Measurements from ENCODE around the gene ASPA. TPM values are rescaled to one million over a fixed set of nuclear protein-coding genes. Genes with fewer than 3 reads are reported as not detected.

ASPA gene
- total RNA-seq, 2 donors from 2014 or later = 1.4 to 2.6 TPM

DNA sequence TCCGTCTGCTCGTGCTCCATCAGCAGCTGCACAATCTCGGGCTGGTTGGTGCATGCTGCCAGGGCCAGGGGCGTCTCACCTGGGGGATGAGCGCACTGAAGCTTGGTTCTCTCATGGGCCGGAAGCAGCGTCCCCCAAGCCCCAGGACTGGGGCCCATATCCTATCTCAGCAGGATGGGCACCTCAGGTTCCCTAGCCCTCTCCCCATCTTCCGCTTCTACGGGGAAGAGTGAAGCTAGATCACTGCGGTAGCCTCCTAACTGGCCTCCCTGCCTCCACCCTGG, 57.0 kb downstream of the ASPA start:
- no peak overlapping the region for H3K27ac ChIP-seq
- TF ChIP-seq, protein P1, sequence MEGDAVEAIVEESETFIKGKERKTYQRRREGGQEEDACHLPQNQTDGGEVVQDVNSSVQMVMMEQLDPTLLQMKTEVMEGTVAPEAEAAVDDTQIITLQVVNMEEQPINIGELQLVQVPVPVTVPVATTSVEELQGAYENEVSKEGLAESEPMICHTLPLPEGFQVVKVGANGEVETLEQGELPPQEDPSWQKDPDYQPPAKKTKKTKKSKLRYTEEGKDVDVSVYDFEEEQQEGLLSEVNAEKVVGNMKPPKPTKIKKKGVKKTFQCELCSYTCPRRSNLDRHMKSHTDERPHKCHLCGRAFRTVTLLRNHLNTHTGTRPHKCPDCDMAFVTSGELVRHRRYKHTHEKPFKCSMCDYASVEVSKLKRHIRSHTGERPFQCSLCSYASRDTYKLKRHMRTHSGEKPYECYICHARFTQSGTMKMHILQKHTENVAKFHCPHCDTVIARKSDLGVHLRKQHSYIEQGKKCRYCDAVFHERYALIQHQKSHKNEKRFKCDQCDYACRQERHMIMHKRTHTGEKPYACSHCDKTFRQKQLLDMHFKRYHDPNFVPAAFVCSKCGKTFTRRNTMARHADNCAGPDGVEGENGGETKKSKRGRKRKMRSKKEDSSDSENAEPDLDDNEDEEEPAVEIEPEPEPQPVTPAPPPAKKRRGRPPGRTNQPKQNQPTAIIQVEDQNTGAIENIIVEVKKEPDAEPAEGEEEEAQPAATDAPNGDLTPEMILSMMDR (IDR thresholded peaks at IDR 0.05) = no peak
- no peak for DNase-seq (ENCODE audit: low spot score)

DNA sequence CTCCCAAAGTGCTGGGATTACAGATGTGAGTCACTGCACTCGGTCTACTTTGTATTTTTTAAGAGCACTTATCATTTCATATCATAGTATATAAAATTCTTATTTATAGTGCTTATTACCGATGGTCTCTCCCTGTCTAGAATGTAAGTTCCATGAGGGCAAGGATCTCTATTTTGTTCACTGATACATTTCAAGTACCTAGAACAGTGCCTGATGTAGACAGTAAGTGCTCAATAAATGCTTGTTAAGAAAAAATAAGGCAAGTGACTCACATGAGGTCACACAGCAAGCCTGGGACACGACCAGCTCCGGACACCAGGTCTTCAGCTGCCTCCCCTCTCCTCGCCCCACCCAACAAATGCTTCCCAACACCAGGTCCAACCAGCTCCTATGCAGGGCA, 58.0 kb downstream of the ASPA start:
- Histone ChIP-seq H3K36me3 (no peaks in the 10 kb centered on the region), H3K4me1 (ENCODE audit: control insufficient read depth in 1 of 2, low read depth in 2 of 2) (peaks cover 2 to 9% of the 10 kb centered on the region in 2 donors), H3K9me3 (no peaks in the 10 kb centered on the region), H3K27ac (no peak overlapping the region), H3K4me3 (no peak overlapping the region), H3K27me3 (replicated peaks; ENCODE audit: insufficient read depth) (no peaks in the 10 kb centered on the region)
- no peak for DNase-seq (ENCODE audit: low spot score)
- TF ChIP-seq, protein P1 (IDR thresholded peaks at IDR 0.05) = no peak
- no peak for ATAC-seq (ENCODE audit: insufficient number of reproducible peaks, low FRiP score, low read depth)

More for the DNA sequence above, 57.0 kb downstream of the ASPA start:
- no peaks in the 10 kb centered on the region for H3K9me3 ChIP-seq
- ATAC-seq (ENCODE audit: insufficient number of reproducible peaks, low FRiP score, low read depth) = no peak
- H3K27me3 ChIP-seq (replicated peaks; ENCODE audit: insufficient read depth) = no peaks in the 10 kb centered on the region
- H3K4me1 ChIP-seq (ENCODE audit: control insufficient read depth in 1 of 2, low read depth in 2 of 2) = peaks cover 2 to 9% of the 10 kb centered on the region in 2 donors
- no peak overlapping the region for H3K4me3 ChIP-seq
- no peaks in the 10 kb centered on the region for H3K36me3 ChIP-seq

DNA sequence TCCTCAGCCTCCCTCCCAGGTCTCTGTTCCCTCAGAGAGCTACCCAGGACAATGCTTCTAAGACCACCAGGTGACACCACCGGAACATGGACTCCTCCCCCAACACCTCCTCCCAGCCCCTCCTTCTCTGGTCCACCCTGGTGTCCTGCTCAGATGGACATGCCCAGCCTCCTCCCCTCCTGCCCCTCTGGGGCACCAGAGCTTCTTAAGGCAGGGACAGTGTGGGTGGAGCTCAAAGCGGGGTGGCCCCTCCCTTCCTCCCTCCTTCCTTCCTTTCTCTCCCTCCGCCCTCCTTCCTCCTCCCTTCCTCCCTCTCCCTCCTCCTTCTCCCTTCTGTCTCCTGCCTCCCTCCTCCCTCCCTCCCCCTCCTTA, 59.1 kb downstream of the ASPA start:
- Histone ChIP-seq H3K27me3 (replicated peaks; ENCODE audit: insufficient read depth) (no peaks in the 10 kb centered on the region), H3K27ac (no peak overlapping the region), H3K4me3 (no peak overlapping the region), H3K4me1 (ENCODE audit: control insufficient read depth in 1 of 2, low read depth in 2 of 2) (peaks cover 2 to 9% of the 10 kb centered on the region in 2 donors), H3K9me3 (no peaks in the 10 kb centered on the region), H3K36me3 (no peaks in the 10 kb centered on the region)
- ATAC-seq (ENCODE audit: insufficient number of reproducible peaks, low FRiP score, low read depth) (no peak), DNase-seq (ENCODE audit: low spot score) (no peak)
- TF ChIP-seq, protein P1 (IDR thresholded peaks at IDR 0.05) = no peak

DNA sequence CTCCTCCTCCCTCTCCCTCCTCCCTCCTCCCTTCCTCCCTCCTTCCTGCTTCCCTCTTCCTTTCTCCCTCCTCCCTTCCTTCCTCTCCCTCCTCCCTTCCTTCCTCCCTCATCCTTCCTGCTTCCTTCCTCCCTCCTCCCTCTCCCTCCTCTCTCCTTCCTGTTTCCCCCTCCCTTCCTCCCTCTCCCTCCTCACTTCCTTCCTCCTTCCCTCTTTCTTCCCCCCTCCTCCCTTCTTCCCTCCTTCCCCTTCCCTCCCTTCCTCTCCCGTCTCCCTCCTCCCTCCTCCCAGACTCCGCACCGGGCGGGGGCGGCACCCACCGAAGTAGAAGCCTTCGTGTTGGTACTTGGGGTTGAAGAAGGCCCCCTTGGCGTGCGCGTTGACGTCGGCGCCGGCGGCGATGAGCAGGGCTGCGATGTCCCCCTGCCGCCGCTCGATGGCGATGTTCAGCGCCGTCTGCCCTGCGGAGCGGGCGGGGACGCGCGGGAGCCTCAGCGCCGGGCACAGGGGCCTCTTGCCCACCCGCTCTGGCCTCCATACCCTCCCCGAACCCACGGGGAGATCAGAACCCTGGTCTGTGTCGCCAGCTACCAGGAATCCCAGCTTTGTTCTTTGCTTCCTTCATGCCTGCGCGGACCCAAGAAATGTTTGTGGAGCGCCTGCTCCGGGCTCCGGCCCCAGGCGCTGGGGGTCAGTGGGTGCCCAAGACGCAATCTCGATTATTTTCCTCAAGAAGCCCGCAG, 59.6 kb downstream of the ASPA start:
- Histone ChIP-seq H3K4me1 (ENCODE audit: control insufficient read depth in 1 of 2, low read depth in 2 of 2) (peaks cover 2 to 4% of the 10 kb centered on the region in 2 donors), H3K36me3 (no peaks in the 10 kb centered on the region), H3K4me3 (peak overlapping the region; percentile 52), H3K27me3 (replicated peaks; ENCODE audit: insufficient read depth) (no peaks in the 10 kb centered on the region), H3K27ac (no peak overlapping the region), H3K9me3 (no peaks in the 10 kb centered on the region)
- DNase-seq (ENCODE audit: low spot score) = no peak
- ATAC-seq (ENCODE audit: insufficient number of reproducible peaks, low FRiP score, low read depth) = no peak
- TF ChIP-seq, protein P1 (IDR thresholded peaks at IDR 0.05) = peak; percentile 45

DNA sequence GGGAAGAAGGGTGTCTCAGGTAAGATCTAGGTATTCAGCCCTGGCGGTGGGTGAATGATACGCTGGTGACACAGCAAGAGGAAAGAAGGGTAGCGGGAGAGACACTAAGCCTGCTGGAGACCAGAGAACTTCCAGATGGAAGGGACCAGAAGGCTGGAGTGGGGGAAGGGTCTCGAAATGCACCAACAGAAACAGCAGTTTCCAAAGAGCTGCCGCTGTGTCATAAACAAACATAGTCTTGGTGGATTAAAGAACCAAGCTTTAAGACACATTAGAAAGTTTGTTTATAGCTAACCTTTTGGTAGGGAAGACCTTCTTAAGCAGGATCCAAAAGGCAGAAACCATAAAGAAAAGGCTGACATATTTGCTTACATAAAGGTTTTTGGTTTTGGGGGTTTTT, 60.9 kb downstream of the ASPA start:
- Histone ChIP-seq H3K4me3 (no peak overlapping the region), H3K4me1 (ENCODE audit: control insufficient read depth in 1 of 2, low read depth in 2 of 2) (peaks cover 0 to 2% of the 10 kb centered on the region in 2 donors), H3K36me3 (no peaks in the 10 kb centered on the region), H3K27ac (no peak overlapping the region), H3K9me3 (no peaks in the 10 kb centered on the region), H3K27me3 (replicated peaks; ENCODE audit: insufficient read depth) (no peaks in the 10 kb centered on the region)
- no peak for DNase-seq (ENCODE audit: low spot score)
- TF ChIP-seq, protein P1 (IDR thresholded peaks at IDR 0.05) = no peak
- ATAC-seq (ENCODE audit: insufficient number of reproducible peaks, low FRiP score, low read depth) = no peak
